HepG2 (cell line): ENCODE data around the gene CEBPA. TPM values are rescaled to one million over a fixed set of nuclear protein-coding genes. Genes with fewer than 3 reads are reported as not detected.
A peak's percentile ranks its signal among the peaks of the same experiment; 100 is the strongest.

Source experiments
- CBX2 ChIP-seq, 2 experiments: fragments of 200-600 bp in 1 of 2; sonication (generic); formaldehyde crosslinking in 1 of 2; IDR thresholded peaks; 2 replicates each; pipeline versions ENCODE4 v1.7.0 to v1.8.1; 2018 to 2022; ENCODE audit warnings: low read depth in 2 of 2, low read length in 1 of 2, mild to moderate bottlenecking in 1 of 2, missing genetic modification reagents in 1 of 2
- EHMT2 ChIP-seq: fragments of 200-600 bp; sonication (generic); IDR thresholded peaks from 2 replicates; pipeline ENCODE4 v1.7.0; 2017; ENCODE audit warnings: antibody characterized with exemption, low read depth, low read length, borderline replicate concordance
- FLYWCH1 ChIP-seq: sonication (generic); formaldehyde crosslinking; IDR thresholded peaks from 2 replicates; pipeline ENCODE4 v1.8.1; 2023; ENCODE audit warnings: mild to moderate bottlenecking, missing genetic modification reagents
- HIVEP1 ChIP-seq: sonication (generic); formaldehyde crosslinking; IDR thresholded peaks from 2 replicates; pipeline ENCODE4 v1.4.0; 2020; ENCODE audit warnings: mild to moderate bottlenecking, missing genetic modification reagents
- MYC ChIP-seq: sonication (generic); formaldehyde crosslinking; IDR thresholded peaks from 2 replicates; pipeline ENCODE4 v1.9.0; 2021; ENCODE audit warnings: missing genetic modification reagents, borderline replicate concordance
- NONO ChIP-seq, 2 experiments: fragments of 450-650 bp in 1 of 2; sonication (generic) in 1 of 2; formaldehyde crosslinking in 1 of 2; IDR thresholded peaks in 1 of 2; conservative IDR thresholded peaks in 1 of 2; 2 replicates each; pipeline versions ENCODE4 v1.6.1 to v1.8.0; 2017 to 2022; ENCODE audit warnings: mild to moderate bottlenecking in 1 of 2, missing genetic modification reagents in 1 of 2, moderate library complexity in 1 of 2
- RBFOX2 ChIP-seq: fragments of 200-400 bp; formaldehyde crosslinking; IDR thresholded peaks from 2 replicates; pipeline ENCODE4 v1.6.1; 2017; ENCODE audit warnings: low read depth, mild to moderate bottlenecking, low read length
- XBP1 ChIP-seq: sonication (generic); formaldehyde crosslinking; IDR thresholded peaks from 2 replicates; pipeline ENCODE4 v1.5.0; 2020; ENCODE audit warnings: missing genetic modification reagents
- ZMYM3 ChIP-seq: sonication (generic); formaldehyde crosslinking; IDR thresholded peaks from 2 replicates; pipeline ENCODE4 v1.5.1; 2020; ENCODE audit warnings: mild to moderate bottlenecking, missing genetic modification reagents
- ZNF10 ChIP-seq: sonication (generic); formaldehyde crosslinking; IDR thresholded peaks from 2 replicates; pipeline ENCODE4 v1.4.0; 2020; ENCODE audit warnings: mild to moderate bottlenecking, low read depth, missing genetic modification reagents, borderline replicate concordance
- ZNF143 ChIP-seq: sonication (generic); formaldehyde crosslinking; IDR thresholded peaks from 2 replicates; pipeline ENCODE4 v1.4.0; 2020; ENCODE audit warnings: missing genetic modification reagents
- ZNF33A ChIP-seq: sonication (generic); formaldehyde crosslinking; IDR thresholded peaks from 2 replicates; pipeline ENCODE4 v1.5.1; 2020; ENCODE audit warnings: missing genetic modification reagents, mild to moderate bottlenecking, moderate library complexity, borderline replicate concordance
- ZNF33B ChIP-seq: sonication (generic); formaldehyde crosslinking; IDR thresholded peaks from 2 replicates; pipeline ENCODE4 v1.5.1; 2020; ENCODE audit warnings: mild to moderate bottlenecking, missing genetic modification reagents
- ZNF34 ChIP-seq: sonication (generic); formaldehyde crosslinking; IDR thresholded peaks from 2 replicates; pipeline ENCODE4 v1.4.0; 2020; ENCODE audit warnings: mild to moderate bottlenecking, missing genetic modification reagents, borderline replicate concordance
- polyA plus RNA-seq, 8 experiments: library from polyadenylated mRNA; depleted of rRNA in 3 of 8; stranded (reverse) in 7 of 8; unstranded in 1 of 8; fragments of >200 nt; fragmentation: Illumina TruSeq in 4 of 8; extraction: Trizol in 4 of 8; gene quantifications; 2 replicates each; pipeline versions ENCODE4 v1.2.1 to v1.2.3, GENCODE V29; 2011 to 2016; ENCODE audit warnings: low read depth in 4 of 8, missing spikeins in 1 of 8, mixed read lengths in 1 of 8; ENCODE audit not compliant: insufficient read depth in 1 of 8
- total RNA-seq, 5 experiments: library from RNA; depleted of rRNA; stranded (reverse); fragments of >200 nt; fragmentation: Illumina TruSeq; extraction: Trizol; gene quantifications; 2 replicates each; pipeline ENCODE4 v1.2.3, GENCODE V29; 2016; ENCODE audit warnings: low read depth in 1 of 5
- TF ChIP-seq, protein P1 (sequence below): sonication (generic); formaldehyde crosslinking; IDR thresholded peaks from 2 replicates; pipeline ENCODE4 v1.9.0; 2021; ENCODE audit warnings: missing genetic modification reagents, mild to moderate bottlenecking, borderline replicate concordance
- TF ChIP-seq, protein P2 (sequence below): sonication (generic); formaldehyde crosslinking; IDR thresholded peaks from 2 replicates; pipeline ENCODE4 v1.5.0; 2020; ENCODE audit warnings: mild to moderate bottlenecking, missing genetic modification reagents
- TF ChIP-seq, protein P3 (sequence below): sonication (generic); formaldehyde crosslinking; IDR thresholded peaks from 2 replicates; pipeline ENCODE4 v1.5.0; 2020; ENCODE audit warnings: missing genetic modification reagents
- TF ChIP-seq, protein P4 (sequence below): sonication (generic); formaldehyde crosslinking; IDR thresholded peaks from 2 replicates; pipeline ENCODE4 v1.8.1; 2023; ENCODE audit warnings: mild to moderate bottlenecking, missing genetic modification reagents

CEBPA gene
- total and polyA plus RNA-seq, 2 of the 13 experiments (the other 11 are each of a cell fraction or from before 2014, with no cell fraction given), result 24.8 to 103 TPM

DNA sequence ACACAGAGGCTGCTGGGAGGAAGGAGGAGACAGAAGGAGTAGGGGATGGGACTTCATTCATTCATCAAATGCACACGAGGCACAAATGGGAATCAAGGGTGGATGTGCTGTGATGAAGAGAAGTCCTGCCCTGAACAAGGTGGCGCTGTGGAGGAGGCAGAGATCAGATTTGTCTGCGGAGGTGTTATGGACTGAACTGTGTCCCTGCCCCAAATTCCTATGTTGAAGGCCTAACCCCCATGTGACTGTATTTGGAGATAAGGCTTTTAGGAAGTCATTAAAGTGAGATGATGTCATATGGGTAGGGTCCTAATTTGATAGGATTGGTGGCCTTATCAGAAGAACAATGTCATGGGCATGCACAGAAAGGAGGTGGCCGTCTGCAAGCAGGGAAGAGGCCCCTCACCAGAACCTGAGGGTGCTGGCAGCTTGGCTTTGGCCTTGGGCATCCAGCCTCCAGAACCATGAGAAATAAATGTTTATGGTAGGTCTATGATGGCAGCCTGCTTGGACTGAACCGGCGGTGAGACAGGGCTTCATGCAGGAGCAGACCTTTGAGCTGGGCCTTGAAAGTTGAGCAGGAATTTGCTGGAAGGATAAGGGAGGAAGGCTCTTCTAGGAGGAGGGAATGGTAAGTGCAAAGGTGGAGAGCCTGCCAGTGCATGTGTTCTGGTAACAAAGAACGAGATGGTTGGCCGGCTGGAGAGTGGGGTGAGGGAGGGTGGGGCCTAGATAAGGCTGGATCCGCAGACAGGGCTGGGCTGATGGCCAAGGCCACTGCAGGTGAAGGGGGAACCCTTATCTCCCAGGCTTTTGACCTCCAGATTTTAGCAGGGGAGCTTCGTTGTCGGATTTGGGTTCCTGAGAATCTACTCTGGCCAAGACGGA lies 2.7 kb upstream of the CEBPA start (continued):
- no peak for TF ChIP-seq ZNF34 (CRISPR knock-in tag)
- TF ChIP-seq, protein P1, sequence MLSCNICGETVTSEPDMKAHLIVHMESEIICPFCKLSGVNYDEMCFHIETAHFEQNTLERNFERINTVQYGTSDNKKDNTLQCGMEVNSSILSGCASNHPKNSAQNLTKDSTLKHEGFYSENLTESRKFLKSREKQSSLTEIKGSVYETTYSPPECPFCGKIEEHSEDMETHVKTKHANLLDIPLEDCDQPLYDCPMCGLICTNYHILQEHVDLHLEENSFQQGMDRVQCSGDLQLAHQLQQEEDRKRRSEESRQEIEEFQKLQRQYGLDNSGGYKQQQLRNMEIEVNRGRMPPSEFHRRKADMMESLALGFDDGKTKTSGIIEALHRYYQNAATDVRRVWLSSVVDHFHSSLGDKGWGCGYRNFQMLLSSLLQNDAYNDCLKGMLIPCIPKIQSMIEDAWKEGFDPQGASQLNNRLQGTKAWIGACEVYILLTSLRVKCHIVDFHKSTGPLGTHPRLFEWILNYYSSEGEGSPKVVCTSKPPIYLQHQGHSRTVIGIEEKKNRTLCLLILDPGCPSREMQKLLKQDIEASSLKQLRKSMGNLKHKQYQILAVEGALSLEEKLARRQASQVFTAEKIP (CRISPR knock-in tag), result no peak
- TF ChIP-seq XBP1 (CRISPR knock-in tag), result no peak
- TF ChIP-seq, protein P2, sequence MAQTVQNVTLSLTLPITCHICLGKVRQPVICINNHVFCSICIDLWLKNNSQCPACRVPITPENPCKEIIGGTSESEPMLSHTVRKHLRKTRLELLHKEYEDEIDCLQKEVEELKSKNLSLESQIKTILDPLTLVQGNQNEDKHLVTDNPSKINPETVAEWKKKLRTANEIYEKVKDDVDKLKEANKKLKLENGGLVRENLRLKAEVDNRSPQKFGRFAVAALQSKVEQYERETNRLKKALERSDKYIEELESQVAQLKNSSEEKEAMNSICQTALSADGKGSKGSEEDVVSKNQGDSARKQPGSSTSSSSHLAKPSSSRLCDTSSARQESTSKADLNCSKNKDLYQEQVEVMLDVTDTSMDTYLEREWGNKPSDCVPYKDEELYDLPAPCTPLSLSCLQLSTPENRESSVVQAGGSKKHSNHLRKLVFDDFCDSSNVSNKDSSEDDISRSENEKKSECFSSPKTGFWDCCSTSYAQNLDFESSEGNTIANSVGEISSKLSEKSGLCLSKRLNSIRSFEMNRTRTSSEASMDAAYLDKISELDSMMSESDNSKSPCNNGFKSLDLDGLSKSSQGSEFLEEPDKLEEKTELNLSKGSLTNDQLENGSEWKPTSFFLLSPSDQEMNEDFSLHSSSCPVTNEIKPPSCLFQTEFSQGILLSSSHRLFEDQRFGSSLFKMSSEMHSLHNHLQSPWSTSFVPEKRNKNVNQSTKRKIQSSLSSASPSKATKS (CRISPR knock-in tag), result no peak
- TF ChIP-seq NONO (IDR thresholded peaks at IDR 0.05), result no peak
- TF ChIP-seq NONO (CRISPR knock-in tag; conservative IDR thresholded peaks at IDR 0.05), result peak; percentile 39; the same call in 1 of the 2 replicates
- TF ChIP-seq, protein P3, sequence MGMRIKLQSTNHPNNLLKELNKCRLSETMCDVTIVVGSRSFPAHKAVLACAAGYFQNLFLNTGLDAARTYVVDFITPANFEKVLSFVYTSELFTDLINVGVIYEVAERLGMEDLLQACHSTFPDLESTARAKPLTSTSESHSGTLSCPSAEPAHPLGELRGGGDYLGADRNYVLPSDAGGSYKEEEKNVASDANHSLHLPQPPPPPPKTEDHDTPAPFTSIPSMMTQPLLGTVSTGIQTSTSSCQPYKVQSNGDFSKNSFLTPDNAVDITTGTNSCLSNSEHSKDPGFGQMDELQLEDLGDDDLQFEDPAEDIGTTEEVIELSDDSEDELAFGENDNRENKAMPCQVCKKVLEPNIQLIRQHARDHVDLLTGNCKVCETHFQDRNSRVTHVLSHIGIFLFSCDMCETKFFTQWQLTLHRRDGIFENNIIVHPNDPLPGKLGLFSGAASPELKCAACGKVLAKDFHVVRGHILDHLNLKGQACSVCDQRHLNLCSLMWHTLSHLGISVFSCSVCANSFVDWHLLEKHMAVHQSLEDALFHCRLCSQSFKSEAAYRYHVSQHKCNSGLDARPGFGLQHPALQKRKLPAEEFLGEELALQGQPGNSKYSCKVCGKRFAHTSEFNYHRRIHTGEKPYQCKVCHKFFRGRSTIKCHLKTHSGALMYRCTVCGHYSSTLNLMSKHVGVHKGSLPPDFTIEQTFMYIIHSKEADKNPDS, result no peak
- no peak for TF ChIP-seq CBX2 (IDR thresholded peaks at IDR 0.05; ENCODE audit: low read depth, low read length)
- TF ChIP-seq CBX2 (CRISPR knock-in tag; IDR thresholded peaks at IDR 0.05; ENCODE audit: low read depth), result no peak
- TF ChIP-seq, protein P4, sequence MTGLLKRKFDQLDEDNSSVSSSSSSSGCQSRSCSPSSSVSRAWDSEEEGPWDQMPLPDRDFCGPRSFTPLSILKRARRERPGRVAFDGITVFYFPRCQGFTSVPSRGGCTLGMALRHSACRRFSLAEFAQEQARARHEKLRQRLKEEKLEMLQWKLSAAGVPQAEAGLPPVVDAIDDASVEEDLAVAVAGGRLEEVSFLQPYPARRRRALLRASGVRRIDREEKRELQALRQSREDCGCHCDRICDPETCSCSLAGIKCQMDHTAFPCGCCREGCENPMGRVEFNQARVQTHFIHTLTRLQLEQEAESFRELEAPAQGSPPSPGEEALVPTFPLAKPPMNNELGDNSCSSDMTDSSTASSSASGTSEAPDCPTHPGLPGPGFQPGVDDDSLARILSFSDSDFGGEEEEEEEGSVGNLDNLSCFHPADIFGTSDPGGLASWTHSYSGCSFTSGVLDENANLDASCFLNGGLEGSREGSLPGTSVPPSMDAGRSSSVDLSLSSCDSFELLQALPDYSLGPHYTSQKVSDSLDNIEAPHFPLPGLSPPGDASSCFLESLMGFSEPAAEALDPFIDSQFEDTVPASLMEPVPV, result no peak
- no peak for TF ChIP-seq ZNF33A (CRISPR knock-in tag)
- no peak for TF ChIP-seq HIVEP1 (CRISPR knock-in tag)
- TF ChIP-seq MYC (CRISPR knock-in tag), result peak; percentile 32; the same call in 1 of the 2 replicates
- no peak for TF ChIP-seq ZNF10 (CRISPR knock-in tag)
- no peak for TF ChIP-seq RBFOX2
- TF ChIP-seq EHMT2, result no peak
- no peak for TF ChIP-seq ZMYM3 (CRISPR knock-in tag)
- no peak for TF ChIP-seq ZNF33B
- TF ChIP-seq ZNF143 (CRISPR knock-in tag), result no peak
- no peak for TF ChIP-seq FLYWCH1
